PFSK-1 (cell line): ENCODE data around the gene ZNF536.

ENCODE experiments used
- FOXP2 ChIP-seq: optimal IDR thresholded peaks from 2 replicates; pipeline ENCODE3; 2011; ENCODE audit warnings: borderline replicate concordance, control low read depth, inconsistent platforms; ENCODE audit not compliant: insufficient read depth; ENCODE audit errors: extremely low read length, extremely low read depth
- POLR2AphosphoS5 ChIP-seq: IDR thresholded peaks from 2 replicates; pipeline ENCODE4 v1.6.1; 2012; ENCODE audit warnings: low read depth, mild to moderate bottlenecking, control low read depth, low read length, moderate library complexity
- SIN3A ChIP-seq: IDR thresholded peaks from 2 replicates; pipeline ENCODE4 v1.6.1; 2012; ENCODE audit warnings: mild to moderate bottlenecking, low read length, moderate library complexity, borderline replicate concordance; ENCODE audit not compliant: insufficient read depth
- TAF1 ChIP-seq: IDR thresholded peaks from 2 replicates; pipeline ENCODE4 v1.6.1; 2012; ENCODE audit warnings: low read length, control low read depth, borderline replicate concordance; ENCODE audit not compliant: insufficient read depth
- TF ChIP-seq, protein P1 (sequence below), 2 experiments: IDR thresholded peaks; 2 replicates each; pipeline versions ENCODE4 v1.6.1 to v1.8.0; 2011 to 2012; ENCODE audit warnings: low read depth in 2 of 2, low read length in 2 of 2, control low read depth in 1 of 2, inconsistent platforms in 1 of 2, mild to moderate bottlenecking in 1 of 2, moderate library complexity in 1 of 2; ENCODE audit not compliant: insufficient read depth in 1 of 2

Gene ZNF536

DNA sequence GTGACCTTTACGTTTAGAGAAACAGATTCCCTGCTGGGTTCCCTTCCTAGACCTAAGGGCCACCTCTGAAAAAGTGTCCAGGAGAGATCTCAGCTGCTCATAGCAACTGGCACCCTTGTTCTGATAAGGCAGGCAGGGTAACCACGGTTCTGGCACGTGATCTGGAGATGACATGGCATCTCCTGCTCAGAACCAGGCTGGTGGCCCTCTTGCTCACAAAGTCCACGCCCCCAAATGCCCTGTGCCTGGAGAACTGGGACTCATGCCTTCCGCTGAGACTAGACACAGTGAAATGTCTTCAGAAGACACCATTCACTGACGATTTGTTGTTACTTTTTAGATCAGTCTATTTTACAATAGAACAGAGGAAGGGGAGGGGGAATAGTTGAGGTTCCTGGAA is 174.1 kb downstream of the ZNF536 start:
- TF ChIP-seq TAF1, result no peak
- TF ChIP-seq POLR2AphosphoS5, result no peak
- no peak for TF ChIP-seq FOXP2
- no peak for TF ChIP-seq SIN3A
- TF ChIP-seq, protein P1, sequence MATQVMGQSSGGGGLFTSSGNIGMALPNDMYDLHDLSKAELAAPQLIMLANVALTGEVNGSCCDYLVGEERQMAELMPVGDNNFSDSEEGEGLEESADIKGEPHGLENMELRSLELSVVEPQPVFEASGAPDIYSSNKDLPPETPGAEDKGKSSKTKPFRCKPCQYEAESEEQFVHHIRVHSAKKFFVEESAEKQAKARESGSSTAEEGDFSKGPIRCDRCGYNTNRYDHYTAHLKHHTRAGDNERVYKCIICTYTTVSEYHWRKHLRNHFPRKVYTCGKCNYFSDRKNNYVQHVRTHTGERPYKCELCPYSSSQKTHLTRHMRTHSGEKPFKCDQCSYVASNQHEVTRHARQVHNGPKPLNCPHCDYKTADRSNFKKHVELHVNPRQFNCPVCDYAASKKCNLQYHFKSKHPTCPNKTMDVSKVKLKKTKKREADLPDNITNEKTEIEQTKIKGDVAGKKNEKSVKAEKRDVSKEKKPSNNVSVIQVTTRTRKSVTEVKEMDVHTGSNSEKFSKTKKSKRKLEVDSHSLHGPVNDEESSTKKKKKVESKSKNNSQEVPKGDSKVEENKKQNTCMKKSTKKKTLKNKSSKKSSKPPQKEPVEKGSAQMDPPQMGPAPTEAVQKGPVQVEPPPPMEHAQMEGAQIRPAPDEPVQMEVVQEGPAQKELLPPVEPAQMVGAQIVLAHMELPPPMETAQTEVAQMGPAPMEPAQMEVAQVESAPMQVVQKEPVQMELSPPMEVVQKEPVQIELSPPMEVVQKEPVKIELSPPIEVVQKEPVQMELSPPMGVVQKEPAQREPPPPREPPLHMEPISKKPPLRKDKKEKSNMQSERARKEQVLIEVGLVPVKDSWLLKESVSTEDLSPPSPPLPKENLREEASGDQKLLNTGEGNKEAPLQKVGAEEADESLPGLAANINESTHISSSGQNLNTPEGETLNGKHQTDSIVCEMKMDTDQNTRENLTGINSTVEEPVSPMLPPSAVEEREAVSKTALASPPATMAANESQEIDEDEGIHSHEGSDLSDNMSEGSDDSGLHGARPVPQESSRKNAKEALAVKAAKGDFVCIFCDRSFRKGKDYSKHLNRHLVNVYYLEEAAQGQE (IDR thresholded peaks at IDR 0.05; ENCODE audit: insufficient read depth in 1 of 2, low read depth in 2 of 2, low read length in 2 of 2), result no peak

DNA sequence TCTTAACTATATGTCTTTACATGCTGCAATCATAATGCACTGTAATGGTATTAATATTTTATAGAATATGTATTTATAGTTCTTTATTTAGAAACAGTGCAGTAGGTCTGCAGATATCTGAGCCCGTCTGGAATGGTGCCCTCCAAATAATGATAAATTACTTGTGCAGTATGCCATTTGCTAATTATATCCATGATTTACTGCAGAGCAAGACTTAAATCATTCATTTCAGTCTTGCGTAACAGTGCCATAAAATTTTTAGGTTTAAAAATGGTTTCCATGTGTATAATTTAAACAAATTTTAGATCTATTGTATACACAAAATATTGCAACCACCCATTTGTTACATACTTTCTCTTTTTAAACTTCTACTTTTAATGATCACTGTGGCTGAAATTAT is 175.1 kb downstream of the ZNF536 start:
- TF ChIP-seq, protein P1 (IDR thresholded peaks at IDR 0.05; ENCODE audit: insufficient read depth in 1 of 2, low read depth in 2 of 2, low read length in 2 of 2), result no peak
- TF ChIP-seq FOXP2 (no peak), TAF1 (no peak), POLR2AphosphoS5 (no peak), SIN3A (no peak)

DNA sequence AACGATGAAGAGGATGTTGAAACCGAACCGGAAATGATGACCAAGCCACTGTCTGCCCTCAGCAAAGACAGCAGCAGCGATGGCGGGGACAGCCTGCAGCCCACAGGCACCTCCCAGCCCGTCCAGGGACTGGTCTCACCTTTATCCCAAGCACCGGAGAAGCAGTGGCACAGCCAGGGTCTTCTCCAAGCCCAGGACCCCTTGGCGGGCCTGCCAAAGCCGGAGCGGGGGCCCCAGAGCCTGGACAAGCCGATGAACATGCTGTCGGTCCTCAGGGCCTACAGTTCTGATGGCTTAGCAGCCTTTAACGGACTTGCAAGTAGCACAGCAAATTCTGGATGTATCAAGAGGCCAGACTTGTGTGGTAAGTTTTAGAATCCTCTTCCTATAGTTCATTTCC is 177.0 kb downstream of the ZNF536 start:
- TF ChIP-seq SIN3A (no peak), POLR2AphosphoS5 (no peak), FOXP2 (no peak), TAF1 (no peak)
- TF ChIP-seq, protein P1 (IDR thresholded peaks at IDR 0.05; ENCODE audit: insufficient read depth in 1 of 2, low read depth in 2 of 2, low read length in 2 of 2), result no peak

DNA sequence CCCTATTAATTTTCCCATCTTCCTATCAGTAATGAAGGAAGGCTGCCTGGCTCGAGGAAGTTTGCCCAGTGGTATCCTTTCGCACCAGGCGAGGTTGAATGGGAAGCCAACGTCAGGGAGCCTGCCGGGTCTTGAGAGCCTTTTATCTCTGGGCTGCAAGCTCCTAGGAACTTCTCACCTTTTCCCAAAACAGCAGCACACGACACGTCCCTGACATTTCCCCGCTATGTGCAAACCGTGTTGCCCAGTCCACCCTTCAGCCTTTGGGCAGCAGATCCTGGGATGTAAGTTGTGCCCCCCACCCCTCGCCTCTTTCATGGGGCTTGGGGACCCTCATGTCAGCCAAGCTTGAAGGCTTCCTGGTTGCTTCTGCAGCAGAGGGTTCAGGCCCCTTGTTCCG is 179.1 kb downstream of the ZNF536 start:
- TF ChIP-seq SIN3A, result no peak
- TF ChIP-seq FOXP2, result no peak
- TF ChIP-seq POLR2AphosphoS5, result no peak

DNA sequence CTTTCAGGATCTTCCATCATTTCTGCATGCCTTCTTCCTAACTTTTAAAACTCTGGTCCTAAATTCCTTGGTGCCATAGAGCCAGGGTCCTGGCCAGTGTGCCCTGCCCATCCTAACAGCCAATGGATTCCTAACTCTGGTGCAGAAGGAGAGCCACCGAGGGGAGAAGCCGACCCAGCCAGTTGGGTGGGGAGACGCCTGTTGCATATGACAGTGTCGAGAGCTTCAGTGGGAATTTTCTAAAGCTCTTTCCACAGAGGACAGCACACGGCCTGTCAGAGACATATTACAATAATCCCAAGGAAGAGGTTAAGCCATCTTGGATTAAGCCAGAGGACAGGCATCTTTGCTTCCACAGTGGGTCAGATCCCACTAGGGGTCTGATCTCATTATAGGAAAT is 180.4 kb downstream of the ZNF536 start:
- no peak for TF ChIP-seq TAF1
- no peak for TF ChIP-seq FOXP2
- no peak for TF ChIP-seq POLR2AphosphoS5
- TF ChIP-seq, protein P1 (IDR thresholded peaks at IDR 0.05; ENCODE audit: insufficient read depth in 1 of 2, low read depth in 2 of 2, low read length in 2 of 2), result no peak
- no peak for TF ChIP-seq SIN3A
